ENCODE measurements around the gene PCGF3.

- TF ChIP-seq RAD21 (IDR thresholded peaks at IDR 0.05; ENCODE audit: insufficient read depth, low read depth, low read length) (no peak), STAT3 (IDR thresholded peaks at IDR 0.05; ENCODE audit: low read depth, low read length) (no peak), CTCF (IDR thresholded peaks at IDR 0.05 in 2 of 3, conservative IDR thresholded peaks at IDR 0.05 in 1 of 3; ENCODE audit: control insufficient read depth in 2 of 3, extremely low read depth in 1 of 3, insufficient read depth in 1 of 3, low read depth in 3 of 3, low read length in 3 of 3) (no peak), HCFC1 (IDR thresholded peaks at IDR 0.05; ENCODE audit: low read length) (no peak), EP300 (IDR thresholded peaks at IDR 0.05; ENCODE audit: borderline replicate concordance in 1 of 2, control insufficient read depth in 1 of 2, low read depth in 2 of 2, low read length in 2 of 2) (no peak), POLR2AphosphoS5 (IDR thresholded peaks at IDR 0.05; ENCODE audit: low read length) (no peak), ETV6 (conservative IDR thresholded peaks at IDR 0.05 in 1 of 2, IDR thresholded peaks at IDR 0.05 in 1 of 2; ENCODE audit: borderline replicate concordance in 1 of 2, low read depth in 1 of 2) (no peak), NR2F1 (conservative IDR thresholded peaks at IDR 0.05) (no peak), ATF3 (IDR thresholded peaks at IDR 0.05; ENCODE audit: borderline replicate concordance, extremely low read depth, low read depth, low read length) (no peak)
These were observed 14.7 kb downstream of the PCGF3 start for GRCh38 chr4:720111-720860.

Measured in GM12878 (cell line).